WI38 (cell line): ENCODE results near the gene CMC2.

Experiments
- H3K4me3 ChIP-seq: 2 replicates; pipeline ENCODE4 v1.5.1; 2011; ENCODE audit warnings: low read depth, mild to moderate bottlenecking, control low read depth, low read length
- CTCF ChIP-seq: IDR thresholded peaks from 2 replicates; pipeline ENCODE4 v1.5.1; 2012; ENCODE audit warnings: low read depth, mild to moderate bottlenecking, control low read depth, low read length

The CMC2 gene

GRCh38 chr16:80986557-80986956 lies 20.1 kb downstream of the CMC2 start:
- no peak overlapping the region for H3K4me3 ChIP-seq
- no peak for TF ChIP-seq CTCF

- no peak for TF ChIP-seq CTCF
Observed at GRCh38 chr16:80985611-80986010, 21.1 kb downstream of the CMC2 start.

GRCh38 chr16:80984124-80984892 lies 22.4 kb downstream of the CMC2 start:
- H3K4me3 ChIP-seq, result no peak overlapping the region
- TF ChIP-seq CTCF, result no peak

More at GRCh38 chr16:80985611-80986010, 21.1 kb downstream of the CMC2 start:
- H3K4me3 ChIP-seq, result no peak overlapping the region

GRCh38 chr16:80982646-80983045 lies 24.0 kb downstream of the CMC2 start:
- TF ChIP-seq CTCF, result no peak
- no peak overlapping the region for H3K4me3 ChIP-seq

GRCh38 chr16:80981103-80981502 lies 25.6 kb downstream of the CMC2 start:
- no peak overlapping the region for H3K4me3 ChIP-seq
- no peak for TF ChIP-seq CTCF

GRCh38 chr16:80976946-80977345 lies 29.7 kb downstream of the CMC2 start:
- TF ChIP-seq CTCF, result no peak
- H3K4me3 ChIP-seq, result no peak overlapping the region

- no peak overlapping the region for H3K4me3 ChIP-seq
- peak; percentile 28; the same call in 1 of the 2 replicates for TF ChIP-seq CTCF
Observed at GRCh38 chr16:80974649-80975376, 31.9 kb downstream of the CMC2 start.
